Frontal cortex (tissue), 4 donors: Measurements from ENCODE around the gene ARF1. TPM values are rescaled to one million over a fixed set of nuclear protein-coding genes. Genes with fewer than 3 reads are reported as not detected.

Experiments used
- DNase-seq, 2 donors: peaks; one replicate each; pipeline ENCODE4 v3.0.0; 2012; ENCODE audit warnings: low spot score in 2 of 2
- FAIRE-seq: peaks from 2 replicates; lab custom pipeline; 2012; peaks lifted over from hg19 to GRCh38; lab: Jason Lieb, UNC
- total RNA-seq: library from RNA; depleted of rRNA; stranded (reverse); fragments of >200 nt; gene quantifications from one replicate; pipeline ENCODE4 v1.2.3, GENCODE V29; 2014
- donor health status: control.
- donor health status: control.
- donor health status: control.

The ARF1 gene
- total RNA-seq, 1 donor from 2014 or later = 107 TPM

DNA sequence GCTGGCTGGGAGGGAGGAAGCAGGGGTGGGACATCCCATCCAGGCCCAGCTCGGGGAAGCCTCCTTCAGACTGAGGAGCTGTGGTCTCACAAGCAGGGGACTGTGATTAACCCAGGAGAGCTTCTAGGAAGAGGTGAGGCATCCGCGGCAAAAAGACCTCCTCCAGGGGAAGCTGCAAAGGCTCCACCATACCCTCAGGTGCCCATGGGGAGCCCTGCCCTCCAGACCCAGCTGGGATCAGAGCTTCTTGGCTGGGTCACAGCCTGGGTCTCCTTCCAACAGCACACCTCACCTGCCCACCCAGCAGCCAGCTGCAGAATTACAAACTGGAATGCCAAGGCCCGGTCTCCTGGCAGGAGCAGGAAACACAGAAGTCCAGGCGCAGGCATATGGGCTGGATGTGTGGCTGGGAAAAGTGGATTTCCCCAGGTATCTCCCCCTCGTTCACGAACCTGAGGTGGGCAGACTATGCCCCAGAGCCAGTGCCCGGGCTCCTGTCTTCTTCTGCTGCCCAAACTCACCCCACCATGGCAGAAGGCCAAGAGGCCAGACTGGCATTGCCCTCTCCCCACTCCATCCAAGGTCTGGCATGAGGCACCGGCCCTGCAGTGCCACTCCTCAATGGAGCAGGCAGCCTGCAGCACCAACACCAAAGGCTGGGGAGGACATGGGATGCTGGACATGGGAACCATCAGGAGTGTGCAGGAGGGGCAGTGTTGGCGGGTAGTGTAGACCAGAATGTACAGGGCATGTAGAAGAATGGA lies 15.4 kb upstream of the ARF1 start:
- FAIRE-seq (no peak), DNase-seq (no peak)

DNA sequence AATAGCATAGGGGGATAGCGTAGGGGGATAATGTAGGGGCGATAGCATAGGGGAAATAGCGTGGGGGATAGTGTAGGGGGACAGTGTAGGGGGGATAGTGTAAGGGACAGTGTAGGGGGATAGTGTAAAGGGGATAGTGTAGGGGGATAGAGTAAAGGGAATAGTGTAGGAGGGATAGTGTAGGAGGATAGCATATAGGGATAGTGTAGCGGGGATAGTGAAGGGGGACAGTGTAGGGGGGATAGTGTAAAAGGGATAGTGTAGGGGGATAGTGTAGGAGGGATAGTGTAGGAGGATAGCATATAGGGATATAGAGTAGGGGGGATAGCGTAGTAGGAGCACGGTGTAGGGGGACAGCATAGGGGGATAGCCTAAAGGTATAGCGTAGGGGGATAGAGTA lies 14.1 kb upstream of the ARF1 start:
- FAIRE-seq (no peak), DNase-seq (no peak)

DNA sequence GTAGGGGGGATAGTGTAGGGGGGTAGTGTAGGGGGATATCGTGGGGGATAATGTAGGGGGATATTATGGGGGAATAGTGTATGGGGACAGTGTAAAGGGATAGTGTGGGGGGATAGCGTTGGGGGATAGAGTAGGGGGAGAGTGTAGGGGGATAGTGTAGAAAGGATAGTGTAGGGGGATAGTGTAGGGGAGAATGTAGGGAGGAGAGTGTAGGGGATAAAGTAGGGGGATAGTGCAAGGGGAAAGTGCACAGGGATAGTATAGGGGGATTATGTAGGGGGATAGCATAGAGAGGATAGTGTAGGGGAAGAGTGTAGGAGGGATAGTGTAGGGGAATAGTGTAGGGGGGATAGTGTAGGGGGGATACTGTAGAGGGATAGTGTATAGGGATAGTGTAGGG lies 12.3 kb upstream of the ARF1 start:
- FAIRE-seq (no peak), DNase-seq (no peak)

DNA sequence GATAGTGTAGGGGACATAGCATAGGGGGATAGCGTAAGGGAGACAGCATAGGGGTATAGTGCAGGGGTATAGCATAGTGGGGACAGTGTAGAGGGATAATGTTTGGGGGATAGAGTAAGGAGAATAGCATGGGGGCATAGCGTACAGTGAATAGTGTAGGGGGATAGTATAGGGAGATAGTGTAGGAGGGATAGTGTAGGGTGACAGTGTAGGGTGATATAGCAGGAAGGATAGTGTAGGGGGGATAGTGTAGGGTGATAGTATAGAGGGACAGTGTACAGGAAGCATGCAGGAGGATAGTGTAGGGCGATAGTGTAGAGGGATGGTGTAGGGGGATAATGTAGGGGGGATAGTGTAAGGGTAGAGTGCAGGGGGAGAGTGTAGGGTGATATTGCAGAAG lies 11.7 kb upstream of the ARF1 start:
- no peak for DNase-seq
- FAIRE-seq = no peak

DNA sequence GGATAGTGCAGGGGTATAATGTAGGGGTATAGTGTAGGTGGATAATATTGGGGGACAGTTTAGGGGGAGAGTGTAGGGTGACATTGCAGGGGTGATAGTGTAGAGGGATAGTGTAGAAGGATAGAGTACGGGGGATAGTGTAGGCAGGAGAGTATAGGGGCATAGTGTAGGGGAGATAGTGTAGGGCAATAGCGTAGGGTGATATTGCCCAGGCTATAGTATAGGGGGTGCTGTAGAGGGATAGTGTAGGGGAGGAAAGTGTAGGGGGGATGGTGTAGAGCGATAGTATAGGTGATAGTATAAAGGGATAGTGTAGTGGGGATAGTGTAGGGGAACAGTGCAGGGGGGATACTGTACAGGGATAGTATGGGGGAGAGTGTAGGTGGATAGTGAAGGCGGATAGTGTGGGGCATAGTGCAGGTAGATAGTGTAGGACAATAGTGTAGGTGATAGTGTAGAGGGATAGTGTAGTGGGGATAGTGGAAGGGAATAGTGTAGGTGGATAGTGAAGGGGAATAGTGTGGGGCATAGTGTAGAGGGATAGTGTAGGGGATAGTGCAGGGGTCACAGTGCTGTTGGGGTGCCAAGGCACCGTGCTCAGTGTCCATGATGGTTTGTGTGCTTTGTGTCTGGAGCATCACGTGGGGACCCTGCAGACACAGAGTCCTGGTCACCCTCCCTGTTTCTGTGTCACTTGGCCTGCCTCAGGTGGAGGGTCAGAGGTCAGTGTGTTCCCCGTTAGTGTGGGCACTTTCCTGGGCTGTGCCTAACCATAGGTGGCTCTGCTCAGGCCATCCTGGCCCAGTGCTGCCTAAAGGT lies 10.5 kb upstream of the ARF1 start:
- no peak for FAIRE-seq
- no peak for DNase-seq

DNA sequence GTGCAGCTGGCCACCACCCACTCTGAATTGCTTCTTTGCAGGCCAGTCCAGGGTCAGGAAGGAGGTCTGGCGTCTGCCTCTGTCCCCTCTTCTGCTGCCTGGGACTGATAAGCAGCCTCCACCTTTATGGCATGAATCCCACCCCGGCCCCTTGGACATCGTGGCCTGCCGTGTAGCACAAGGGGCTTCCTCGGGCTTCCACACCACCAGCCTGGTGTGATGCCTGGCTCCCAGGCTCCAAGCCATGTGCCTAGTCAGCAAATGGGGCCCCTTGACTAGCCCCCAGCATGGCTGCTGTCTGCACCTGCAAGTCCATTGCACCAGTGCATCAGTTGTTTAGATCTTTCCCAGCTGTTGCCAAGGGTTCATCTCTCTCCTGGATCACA lies 9.9 kb upstream of the ARF1 start:
- FAIRE-seq (no peak), DNase-seq (no peak)

DNA sequence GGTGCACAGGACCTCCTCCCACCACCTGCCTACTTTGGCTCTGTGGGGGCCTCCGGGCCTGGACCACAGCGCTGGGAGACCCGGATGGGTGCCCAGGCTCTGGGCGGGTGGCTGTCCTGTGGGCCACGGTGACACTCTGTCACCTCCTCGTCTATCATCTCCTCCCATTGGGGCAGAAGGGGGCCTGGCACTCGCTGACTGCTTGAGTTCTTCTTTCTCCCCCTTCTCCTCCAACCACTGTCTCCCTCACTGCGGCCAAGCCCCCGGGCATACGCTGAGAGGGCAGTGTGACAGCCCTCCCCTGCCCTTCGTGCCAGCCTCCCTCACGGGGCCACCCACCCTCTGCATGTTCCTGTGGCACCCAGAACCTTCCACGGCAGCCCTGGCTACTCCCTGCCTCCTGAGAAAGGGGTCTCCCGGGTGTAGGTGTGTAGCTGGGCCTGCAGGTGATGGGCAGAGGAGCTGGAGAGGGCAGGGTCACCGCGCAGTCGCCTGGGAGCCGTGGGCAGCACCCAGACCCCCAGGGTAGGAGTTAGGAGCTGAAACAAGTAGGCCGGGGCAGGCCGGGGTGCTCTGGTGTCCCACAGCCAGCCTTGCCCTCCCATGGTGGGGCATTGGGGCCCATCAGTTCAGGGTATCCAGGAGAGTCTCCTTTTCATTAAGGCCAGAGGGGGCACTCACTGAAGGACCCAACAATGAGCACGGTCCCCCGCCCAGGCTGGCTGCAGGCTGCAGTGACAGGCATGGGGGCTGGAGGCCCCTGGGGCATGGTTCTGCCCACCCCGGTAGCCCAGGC lies 9.2 kb upstream of the ARF1 start:
- FAIRE-seq = no peak
- DNase-seq = no peak

DNA sequence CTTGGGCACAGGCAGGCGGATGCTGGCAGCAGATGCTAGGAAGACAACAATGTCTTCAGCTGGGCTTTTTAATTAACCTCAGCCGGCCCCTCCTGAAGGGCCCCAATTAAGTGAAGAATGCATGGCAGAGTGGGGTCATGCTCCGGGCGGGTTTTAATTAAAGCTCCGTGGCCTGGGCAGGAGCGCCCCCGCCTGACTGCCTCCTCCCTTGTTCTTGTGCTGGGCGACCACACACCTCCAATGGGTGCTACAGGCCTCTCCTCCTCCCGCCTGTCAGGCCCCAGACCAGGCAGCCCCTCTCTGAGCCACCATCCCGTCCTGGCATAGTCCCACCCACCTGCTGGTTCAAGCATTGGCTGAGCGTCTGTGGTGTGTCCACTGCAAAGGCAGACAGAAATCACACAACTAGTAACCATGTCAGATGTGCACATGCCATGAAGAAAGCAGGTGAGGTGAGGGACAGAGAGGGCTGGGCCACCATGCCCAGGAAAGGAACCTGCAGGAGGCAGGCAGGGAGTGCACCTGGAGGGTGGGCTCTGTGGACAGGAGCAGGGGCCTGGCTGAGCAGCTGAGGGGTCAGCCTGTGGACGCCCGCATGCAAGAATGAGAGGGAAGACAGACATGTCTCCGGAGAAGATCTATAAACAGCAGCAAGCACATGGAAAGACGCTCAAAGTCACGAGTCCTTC lies 8.5 kb upstream of the ARF1 start:
- no peak for DNase-seq
- FAIRE-seq = no peak

DNA sequence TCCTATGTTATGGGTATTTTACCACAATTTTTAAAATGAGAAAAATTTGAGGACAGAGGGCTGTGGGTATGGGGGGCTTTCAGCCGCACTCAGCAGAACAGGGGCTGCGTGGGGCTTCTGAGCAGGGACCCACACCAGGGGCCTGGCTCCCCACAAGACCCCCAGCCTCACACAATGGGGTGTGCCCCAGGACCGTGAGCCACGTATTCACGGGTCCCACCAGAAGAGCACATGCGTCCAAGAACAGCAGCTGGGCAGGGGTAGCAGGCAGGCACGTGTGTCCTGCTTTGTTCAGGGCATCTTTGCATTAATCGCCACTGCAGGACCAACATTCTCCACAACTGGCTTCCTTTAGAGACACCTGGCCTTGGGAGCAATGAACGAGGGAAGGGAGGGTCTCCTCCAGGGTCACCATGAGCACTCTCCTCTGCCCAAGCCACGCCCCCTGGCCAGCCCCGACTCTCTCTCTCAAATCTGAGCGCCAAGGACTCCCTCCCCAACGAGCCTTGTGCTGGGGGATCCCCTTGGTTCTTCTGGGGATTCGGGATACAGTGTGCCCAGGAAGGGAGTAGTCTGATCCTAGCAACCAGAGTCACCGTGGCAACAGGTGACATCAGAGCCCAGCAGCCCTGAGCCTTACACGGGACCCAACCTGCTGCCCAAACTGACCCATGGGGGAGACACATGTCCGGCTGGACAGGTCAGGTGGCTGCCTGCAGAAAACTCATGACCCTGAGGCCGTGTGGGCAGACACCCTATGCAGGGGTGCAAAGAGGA lies 7.4 kb upstream of the ARF1 start:
- no peak for FAIRE-seq
- DNase-seq = no peak

DNA sequence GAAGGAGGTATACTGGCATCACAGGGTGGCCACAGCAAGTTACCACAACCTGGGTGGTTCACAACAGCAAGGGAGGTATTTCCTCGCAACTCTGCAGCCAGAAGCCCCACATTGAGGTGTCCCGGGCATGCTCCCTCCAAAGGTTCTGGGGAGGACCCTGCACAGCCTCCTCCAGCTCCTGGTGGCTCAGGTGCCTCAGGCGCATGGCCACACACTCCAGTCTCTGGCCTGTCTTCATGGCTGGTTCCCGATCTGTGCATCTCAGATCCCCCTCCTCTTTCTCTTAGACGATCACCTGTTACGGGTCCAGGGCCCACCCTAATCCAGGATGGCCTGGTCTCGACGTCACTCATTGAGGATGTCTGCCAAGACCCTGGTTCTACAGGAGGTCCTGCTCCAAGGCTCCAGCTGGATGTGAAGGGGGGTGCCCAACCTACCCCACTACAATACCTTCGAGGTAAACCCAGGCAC lies 6.7 kb upstream of the ARF1 start:
- no peak for DNase-seq
- no peak for FAIRE-seq

DNA sequence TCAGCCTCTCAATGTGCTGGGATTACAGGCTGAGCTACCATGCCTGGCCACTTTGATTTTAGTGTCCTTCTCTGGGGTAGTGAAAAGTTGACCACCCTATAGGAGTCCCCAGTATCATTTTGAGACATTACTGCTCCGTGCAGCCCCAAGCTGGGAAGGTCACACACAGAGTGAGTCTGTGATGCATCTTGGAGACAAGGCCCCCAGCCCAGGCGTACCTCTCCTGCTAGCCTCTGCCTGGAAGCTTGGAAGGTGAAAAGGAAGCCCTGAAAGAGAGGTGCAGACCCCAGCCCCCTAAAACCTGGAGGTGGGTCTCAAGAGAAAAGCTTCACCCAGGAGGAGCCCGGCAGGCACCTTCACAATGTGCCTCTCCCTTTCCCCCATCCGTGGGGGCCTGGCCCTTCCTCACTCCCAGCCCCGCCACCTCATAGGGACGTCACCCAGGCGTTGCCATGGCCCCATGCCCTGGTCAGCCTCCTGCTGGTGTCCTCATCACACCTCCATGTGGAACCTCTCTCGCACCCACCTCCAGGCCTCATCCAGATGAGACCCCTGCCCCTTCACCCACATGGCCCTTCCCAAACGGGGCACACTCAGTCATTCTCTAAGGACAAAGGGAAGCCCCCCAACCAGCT lies 5.6 kb upstream of the ARF1 start:
- DNase-seq = no peak
- FAIRE-seq = no peak

DNA sequence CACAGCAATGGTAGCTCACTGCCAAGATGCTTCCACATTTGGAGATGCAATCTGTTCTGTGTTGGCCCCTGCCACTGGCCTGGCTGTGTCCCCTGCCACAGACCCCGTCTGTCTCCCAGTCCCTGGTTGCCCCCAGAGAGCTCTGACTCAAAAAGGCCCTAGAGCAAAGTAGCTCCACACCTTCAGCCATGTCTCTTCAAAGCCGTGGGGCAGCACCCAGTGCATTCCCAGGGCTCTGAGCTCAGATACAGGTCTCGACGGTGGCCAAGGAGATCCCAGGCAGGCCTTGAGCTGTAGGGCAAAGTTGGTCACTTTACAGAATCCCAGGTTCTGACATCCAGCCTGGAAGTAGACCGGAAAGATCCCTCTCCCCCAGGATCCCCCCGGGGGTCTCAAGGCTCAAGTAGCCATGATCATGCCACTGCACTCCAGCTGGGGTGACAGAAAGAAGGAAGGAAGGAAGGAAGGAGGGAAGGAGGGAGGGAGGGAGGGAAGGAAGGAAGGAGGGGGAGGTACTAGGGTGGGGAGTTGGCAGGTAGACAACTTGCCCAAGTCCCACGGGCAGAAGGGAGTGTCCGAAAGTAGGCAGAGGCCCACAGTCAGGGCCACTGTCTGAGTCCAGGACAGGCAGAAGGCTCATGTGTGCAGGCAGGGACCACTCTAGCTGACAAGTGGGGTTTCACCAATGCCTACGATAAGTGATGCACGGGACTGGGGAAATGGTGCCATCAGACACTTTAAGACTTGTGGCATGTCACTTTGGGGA lies 4.8 kb upstream of the ARF1 start:
- FAIRE-seq = no peak
- no peak for DNase-seq

DNA sequence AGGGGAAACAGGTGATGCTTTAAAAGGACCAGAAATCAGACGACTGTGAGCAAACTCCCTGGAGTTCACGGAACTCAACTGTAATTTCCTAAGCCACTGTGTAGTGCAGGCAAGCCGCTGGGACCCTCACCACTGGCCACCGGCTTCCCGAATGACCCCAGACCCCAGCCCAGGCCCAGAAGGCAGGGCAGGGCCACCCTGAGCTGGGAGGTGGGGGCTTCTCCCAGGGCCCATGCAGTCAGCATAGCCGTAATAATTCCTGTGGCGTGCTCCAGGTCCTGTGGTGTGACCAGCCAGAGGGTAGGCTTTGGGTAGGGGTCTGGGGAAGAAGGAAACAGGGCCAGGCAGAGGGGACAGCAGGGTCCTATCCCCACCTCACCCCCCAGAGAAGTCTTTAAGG lies 3.5 kb upstream of the ARF1 start:
- no peak for FAIRE-seq
- no peak for DNase-seq

DNA sequence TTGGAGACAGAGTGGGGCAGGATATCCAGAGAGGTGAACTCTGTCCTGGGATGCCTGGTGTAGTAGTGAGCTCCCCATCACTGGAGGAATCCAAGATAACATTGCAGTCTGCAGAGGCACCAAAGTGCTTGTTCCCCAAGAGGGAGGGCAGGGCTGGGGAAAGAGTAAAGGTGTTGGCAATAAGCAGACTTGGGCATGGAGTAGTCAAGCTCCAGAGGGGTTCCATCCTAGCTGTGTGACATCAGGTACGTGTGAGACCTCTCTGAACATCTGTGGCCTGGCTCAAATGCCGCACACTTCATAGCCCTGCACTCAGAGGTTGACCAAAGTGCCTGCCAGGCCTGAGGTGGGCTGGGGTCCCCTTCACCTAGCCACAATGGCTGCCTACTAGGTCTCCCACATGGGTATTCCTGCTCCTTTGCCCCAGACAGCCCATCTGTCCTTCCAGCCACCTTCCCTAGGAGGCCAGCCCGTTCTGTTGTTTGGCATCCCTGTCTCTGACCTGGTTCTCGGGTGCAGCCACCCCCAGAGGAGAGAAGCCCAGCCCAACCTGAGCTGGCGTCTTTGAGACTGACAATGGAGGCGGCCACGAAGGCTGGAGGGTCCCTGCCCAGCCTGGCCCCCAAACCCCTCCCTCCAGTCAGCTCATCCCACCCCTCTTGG lies 2.8 kb upstream of the ARF1 start:
- no peak for DNase-seq
- no peak for FAIRE-seq

DNA sequence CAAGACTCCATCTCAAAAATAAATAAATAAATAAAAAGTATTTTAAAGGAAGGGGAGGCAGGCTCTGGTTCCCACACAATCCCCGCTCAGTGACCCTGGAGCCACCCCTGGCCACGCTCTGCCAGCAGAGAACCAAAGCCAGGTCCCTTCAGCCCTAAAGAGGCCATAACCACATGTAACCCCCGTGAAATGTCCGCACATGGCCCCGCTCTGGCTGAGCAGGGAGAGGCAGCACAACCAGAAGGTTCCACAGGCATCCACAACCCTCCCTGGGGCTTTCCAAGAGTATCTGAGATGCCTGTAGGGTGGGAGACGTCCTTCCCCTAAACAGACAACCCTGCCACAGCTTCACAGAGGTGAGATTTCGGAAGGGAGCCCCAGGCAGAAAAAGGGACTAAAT lies 1.4 kb upstream of the ARF1 start:
- FAIRE-seq (no peak), DNase-seq (no peak)

DNA sequence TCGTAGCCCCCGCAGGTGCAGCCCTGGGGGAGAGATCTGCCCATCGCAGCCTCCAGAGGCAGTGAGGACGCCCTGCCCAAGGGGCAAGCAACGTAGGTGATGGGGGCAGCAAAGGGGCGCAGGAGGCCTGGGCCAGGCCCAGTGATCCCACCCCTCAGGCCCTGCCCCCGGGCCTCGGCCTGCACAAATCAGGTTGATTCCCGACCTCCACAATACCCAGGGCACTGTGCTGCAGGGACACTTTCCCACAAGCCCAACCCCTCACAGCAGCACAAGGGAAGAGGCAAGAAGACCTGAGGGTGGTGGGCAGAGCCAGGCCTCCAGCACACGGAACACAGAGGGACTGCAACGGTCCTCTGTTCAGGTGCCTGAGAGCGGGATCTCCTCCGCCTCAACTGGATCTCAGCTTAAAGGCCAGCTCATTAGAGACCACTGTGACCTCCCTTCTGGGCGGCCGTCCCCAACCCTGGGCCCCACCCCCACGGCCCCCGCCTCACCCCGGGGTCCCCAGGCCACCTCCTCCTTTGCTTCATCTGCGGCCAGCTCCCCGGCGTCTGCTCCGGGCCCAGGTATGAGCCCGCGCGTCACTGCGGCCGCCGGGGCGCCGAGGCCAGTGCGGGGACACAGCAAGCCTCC lies 812 bp upstream of the ARF1 start:
- FAIRE-seq (no peak), DNase-seq (no peak)
